SH-SY5Y (cell line): ENCODE results near the gene ELOVL6.

Source experiments
- GATA2 ChIP-seq: IDR thresholded peaks from 2 replicates; pipeline ENCODE4 v1.6.1; 2011; ENCODE audit warnings: mild to moderate bottlenecking, low read depth, low read length
- GATA3 ChIP-seq: IDR thresholded peaks from 2 replicates; pipeline ENCODE4 v1.6.1; 2011; ENCODE audit warnings: low read depth, mild to moderate bottlenecking, low read length, moderate library complexity

- TF ChIP-seq GATA2 (no peak), GATA3 (no peak)
Measured at GRCh38 chr4:110156442-110156841, 42.0 kb downstream of the ELOVL6 start.
